Kidney (tissue), 14 donors: ENCODE measurements around the gene STN1. TPM values are rescaled to one million over a fixed set of nuclear protein-coding genes. Genes with fewer than 3 reads are reported as not detected.

Experiments used
- DNase-seq, 5 donors: peaks; one replicate each; pipeline ENCODE4 v3.0.0-alpha.2; 2013 to 2020
- FAIRE-seq: peaks from 2 replicates; lab custom pipeline; 2012; peaks lifted over from hg19 to GRCh38; lab: Jason Lieb, UNC
- H3K27ac ChIP-seq, 2 donors: one replicate each; pipeline ENCODE4 v1.7.0; 2013; ENCODE audit warnings: low read depth in 2 of 2, low read length in 2 of 2, inconsistent platforms in 1 of 2
- H3K27me3 ChIP-seq: one replicate; pipeline ENCODE4 v1.7.1; 2013; ENCODE audit warnings: low read length, inconsistent platforms; ENCODE audit not compliant: control insufficient read depth, insufficient read depth
- H3K36me3 ChIP-seq, 3 donors: one replicate each; pipeline versions ENCODE4 v1.7.0 to v1.7.1; 2013; ENCODE audit warnings: low read length in 3 of 3, control low read depth in 1 of 3, inconsistent platforms in 1 of 3; ENCODE audit not compliant: insufficient read depth in 3 of 3, control insufficient read depth in 2 of 3
- H3K4me1 ChIP-seq, 3 donors: one replicate each; pipeline versions ENCODE4 v1.7.0 to v1.7.1; 2013; ENCODE audit warnings: low read length in 3 of 3, inconsistent platforms in 1 of 3, low read depth in 1 of 3; ENCODE audit not compliant: control insufficient read depth in 2 of 3, insufficient read depth in 2 of 3
- H3K4me3 ChIP-seq, 3 donors: one replicate each; pipeline versions ENCODE4 v1.7.0 to v1.8.1; 2013; ENCODE audit warnings: low read length in 3 of 3, control low read depth in 1 of 3, inconsistent platforms in 1 of 3
- H3K9ac ChIP-seq, 3 donors: one replicate each; pipeline versions ENCODE4 v1.7.0 to v1.7.1; 2013; ENCODE audit warnings: low read length in 3 of 3, control low read depth in 1 of 3, inconsistent platforms in 1 of 3
- H3K9me3 ChIP-seq, 3 donors: one replicate each; pipeline versions ENCODE4 v1.7.0 to v1.7.1; 2013; ENCODE audit warnings: low read length in 3 of 3, control low read depth in 1 of 3, inconsistent platforms in 1 of 3; ENCODE audit not compliant: control insufficient read depth in 2 of 3, insufficient read depth in 1 of 3
- CTCF ChIP-seq: IDR thresholded peaks from 3 replicates; pipeline ENCODE4 v1.5.1; 2012; ENCODE audit warnings: mild to moderate bottlenecking, moderate library complexity, borderline replicate concordance; ENCODE audit not compliant: insufficient read depth; ENCODE audit errors: extremely low read depth
- intact Hi-C: fragments of 100-400 bp; cut with DNase I; formaldehyde crosslinking; loops from one replicate; pipeline ENCODE4 v1.11.1; 2022
- polyA plus RNA-seq: library from polyadenylated mRNA; stranded (reverse); fragments of 350-450 nt; fragmentation: Illumina TruSeq; extraction: RNeasy Lipid Tissue Mini Kit (QIAGEN cat#74804); gene quantifications from one replicate; pipeline ENCODE4 v1.2.3, GENCODE V29; 2014; ENCODE audit warnings: low read depth, low replicate concordance; ENCODE audit not compliant: insufficient read depth
- total RNA-seq: library from RNA; stranded (reverse); fragmentation: NEBNext Ultra II Directional; extraction: Animal tissue kit (Norgen Biotek cat#: 25700); gene quantifications from one replicate; pipeline ENCODE4 v1.2.1, GENCODE V29; 2021
- donor health status: control.
- donor health status: control.
- donor health status: control.
- donor health status: control.
- donor health status: control.
- donor health status: DM: yes; HTN: yes; CAD: no.
- donor health status: Normal renal cell carcinoma (clear cell type).

STN1 gene
- total and polyA plus RNA-seq, 2 donors from 2014 or later, result 29.4 to 30.1 TPM

GRCh38 chr10:103838070-103838395, 80.0 kb downstream of the STN1 start:
- Histone ChIP-seq H3K36me3 (no peaks in the 10 kb centered on the region), H3K4me1 (peaks cover 0 to 5% (median 5%) of the 10 kb centered on the region in 3 donors), H3K4me3 (no peak overlapping the region), H3K9me3 (no peaks in the 10 kb centered on the region), H3K27ac (no peak overlapping the region), H3K27me3 (no peaks in the 10 kb centered on the region), H3K9ac (no peak overlapping the region)
- no peak for TF ChIP-seq CTCF
- FAIRE-seq (no peak), DNase-seq (no peak)
- intact Hi-C loops, result no loop called here

GRCh38 chr10:103837370-103838069, 80.5 kb downstream of the STN1 start:
- FAIRE-seq (no peak), DNase-seq (peak in 1 of 5 donors; percentile 35)
- Histone ChIP-seq H3K27ac (no peak overlapping the region), H3K27me3 (no peaks in the 10 kb centered on the region), H3K9ac (no peak overlapping the region), H3K36me3 (no peaks in the 10 kb centered on the region), H3K4me3 (no peak overlapping the region), H3K9me3 (no peaks in the 10 kb centered on the region), H3K4me1 (peaks cover 0 to 5% (median 5%) of the 10 kb centered on the region in 3 donors)
- no peak for TF ChIP-seq CTCF
- intact Hi-C loops, result no loop called here

- intact Hi-C loops, result no loop called here
- no peak for TF ChIP-seq CTCF
- H3K27ac ChIP-seq, result no peak overlapping the region
- H3K4me1 ChIP-seq, result peaks cover 0 to 5% (median 5%) of the 10 kb centered on the region in 3 donors
- H3K9ac ChIP-seq, result no peak overlapping the region
- FAIRE-seq, result no peak
- H3K36me3 ChIP-seq, result no peaks in the 10 kb centered on the region
- no peak overlapping the region for H3K4me3 ChIP-seq
- H3K27me3 ChIP-seq, result no peaks in the 10 kb centered on the region
- H3K9me3 ChIP-seq, result no peaks in the 10 kb centered on the region
- DNase-seq, result peak in 2 of 5 donors; percentile 39 to 49
Observed at GRCh38 chr10:103836861-103837260, 81.1 kb downstream of the STN1 start.

- H3K9me3 ChIP-seq, result no peaks in the 10 kb centered on the region
- no peaks in the 10 kb centered on the region for H3K27me3 ChIP-seq
- no peak overlapping the region for H3K27ac ChIP-seq
- no peak for FAIRE-seq
- H3K36me3 ChIP-seq, result no peaks in the 10 kb centered on the region
- no peak overlapping the region for H3K9ac ChIP-seq
- peaks cover 0 to 5% (median 5%) of the 10 kb centered on the region in 3 donors for H3K4me1 ChIP-seq
- intact Hi-C loops, result no loop called here
- TF ChIP-seq CTCF, result no peak
- no peak for DNase-seq
- H3K4me3 ChIP-seq, result no peak overlapping the region
Observed at GRCh38 chr10:103836273-103836672, 81.7 kb downstream of the STN1 start.
